GM18502 (cell line): ENCODE measurements around the gene HVCN1.

Experiments used
- ATAC-seq: cut with Tn5 transposase; IDR thresholded peaks from one replicate; pipeline ENCODE4 v1.9.1; 2021; ENCODE audit warnings: mild to moderate bottlenecking; ENCODE audit not compliant: unreplicated experiment, poor library complexity

Gene HVCN1

DNA sequence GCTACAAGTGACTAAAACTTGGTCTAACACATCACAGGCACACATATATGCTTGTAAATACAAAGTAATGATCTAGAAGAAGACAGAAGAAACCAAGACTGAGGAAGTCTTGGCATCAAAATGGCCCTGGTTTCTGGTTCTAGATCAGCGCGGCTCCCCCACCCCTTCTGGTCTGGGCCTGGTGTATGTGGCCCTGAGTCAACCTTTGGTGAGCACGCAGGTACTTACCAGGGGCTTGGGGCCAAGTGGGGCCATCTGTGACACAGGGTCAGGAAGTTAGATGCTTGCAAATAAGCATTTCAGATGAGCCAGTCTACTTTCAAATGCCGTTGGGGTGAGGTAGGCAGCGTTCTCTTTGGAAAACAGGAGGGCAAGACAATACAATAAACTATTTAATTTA lies 13.2 kb upstream of the HVCN1 start:
- ATAC-seq, result no peak

DNA sequence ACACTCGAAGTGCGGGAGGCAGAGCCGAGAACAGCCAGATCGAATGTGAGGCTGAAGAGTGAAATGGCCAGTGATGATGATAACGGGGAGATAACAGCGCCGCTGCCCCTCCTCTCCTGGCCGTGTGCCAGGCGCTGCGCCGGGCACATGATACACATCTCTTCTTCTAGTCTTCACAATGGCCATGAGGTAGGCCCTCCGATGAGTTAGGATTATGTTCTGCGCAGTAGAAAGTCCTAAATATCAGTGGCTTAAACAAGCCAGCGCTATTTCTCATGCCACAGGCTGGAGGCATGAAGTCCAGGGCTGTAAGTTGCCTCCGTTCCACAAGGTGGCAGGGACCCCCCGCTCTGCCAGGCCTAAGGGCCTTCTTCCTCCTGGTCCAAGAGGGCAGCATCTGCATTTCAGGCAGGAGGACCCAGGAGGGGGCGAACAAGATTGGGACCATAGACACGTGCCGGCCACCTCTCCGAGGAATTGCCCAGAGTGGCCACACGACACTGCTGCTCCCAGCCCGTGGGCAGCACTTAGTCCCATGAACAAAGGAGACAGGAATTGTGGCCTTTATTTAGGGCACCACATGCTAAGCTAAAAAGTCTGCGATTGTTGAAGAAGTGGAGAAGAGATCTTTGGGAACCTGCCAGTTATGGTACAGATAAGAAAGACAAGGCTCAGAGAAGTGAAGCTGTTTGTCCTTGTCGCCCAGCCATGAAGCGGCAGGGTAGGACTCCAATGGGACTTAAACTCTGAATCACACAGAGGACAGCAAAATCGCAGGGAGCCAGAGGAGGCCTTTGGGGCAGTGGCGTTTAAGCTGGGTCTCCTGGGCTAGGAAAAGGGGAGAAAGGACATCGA lies 10.9 kb upstream of the HVCN1 start:
- ATAC-seq, result no peak

DNA sequence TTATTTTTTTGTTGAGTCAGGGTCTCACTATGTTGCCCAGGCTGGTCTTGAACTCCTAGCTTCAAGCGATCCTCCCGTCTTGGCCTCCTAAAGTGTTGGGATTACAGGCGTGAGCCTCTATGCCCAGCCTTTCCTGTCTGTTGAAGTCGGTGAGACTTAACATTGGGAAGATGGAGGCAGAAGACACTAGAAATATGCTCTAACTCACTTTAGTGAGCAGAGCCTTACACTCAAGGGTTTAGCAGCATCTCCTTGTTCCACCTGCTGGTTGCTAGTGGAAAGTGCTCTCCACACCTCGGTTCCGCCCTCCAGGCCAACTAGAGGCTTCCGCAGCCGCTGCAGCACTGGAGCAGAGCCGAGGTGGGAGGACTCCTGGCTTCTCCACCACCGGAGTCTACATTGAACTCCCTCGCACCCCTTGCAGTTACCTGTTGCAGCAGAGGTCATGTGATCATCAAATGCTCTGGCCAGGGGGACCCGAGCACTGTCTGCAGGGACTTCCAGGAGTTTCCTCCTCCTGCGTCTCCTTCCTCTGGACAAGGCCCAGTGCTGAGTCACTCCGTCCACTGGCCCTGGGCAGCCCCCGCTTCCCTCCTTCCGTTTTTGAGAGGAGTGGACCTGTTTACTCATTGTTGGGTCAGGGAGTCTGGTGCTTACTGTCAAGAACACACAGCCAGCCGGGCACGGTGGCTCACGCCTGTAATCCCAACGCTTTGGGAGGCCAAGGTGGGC lies 9.4 kb upstream of the HVCN1 start:
- peak; percentile 86 for ATAC-seq

DNA sequence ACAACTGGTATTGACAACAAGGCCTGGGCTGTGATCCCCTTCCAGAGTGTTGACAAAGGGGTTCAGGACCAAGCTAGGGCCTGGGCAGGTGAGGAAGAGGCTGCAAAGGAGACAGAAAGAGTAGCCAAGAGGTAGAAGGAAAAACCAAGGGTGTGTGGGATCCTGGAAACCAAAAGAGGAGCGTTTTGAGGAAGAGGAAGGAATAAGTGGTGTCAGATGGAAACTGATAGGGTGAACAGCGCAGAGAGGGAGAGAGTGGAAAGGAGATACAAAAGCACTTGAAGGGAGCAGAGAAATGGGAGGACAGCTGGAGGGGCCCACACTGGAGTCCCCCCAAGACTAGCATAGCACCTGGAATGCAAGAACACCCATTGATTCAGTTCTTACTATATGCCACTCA lies 8.3 kb upstream of the HVCN1 start:
- no peak for ATAC-seq

DNA sequence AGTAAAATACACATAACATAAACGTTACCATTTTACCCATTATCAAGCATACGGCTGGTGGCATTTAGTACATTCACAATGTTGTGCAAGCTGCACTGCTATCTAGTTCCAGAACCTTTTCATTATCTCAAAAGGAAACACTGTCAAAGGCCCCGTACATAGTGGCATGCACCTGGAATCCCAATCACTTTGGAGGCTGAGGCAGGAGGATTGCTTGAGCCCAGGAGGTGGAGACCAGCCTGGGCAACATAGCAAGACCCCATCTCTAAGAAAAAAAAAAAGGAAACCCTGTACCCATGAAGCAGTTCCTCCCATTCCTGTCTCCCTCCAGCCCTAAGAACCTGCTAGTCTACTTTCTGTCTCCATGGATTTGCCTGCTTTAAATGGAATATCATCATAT lies 7.4 kb upstream of the HVCN1 start:
- no peak for ATAC-seq

DNA sequence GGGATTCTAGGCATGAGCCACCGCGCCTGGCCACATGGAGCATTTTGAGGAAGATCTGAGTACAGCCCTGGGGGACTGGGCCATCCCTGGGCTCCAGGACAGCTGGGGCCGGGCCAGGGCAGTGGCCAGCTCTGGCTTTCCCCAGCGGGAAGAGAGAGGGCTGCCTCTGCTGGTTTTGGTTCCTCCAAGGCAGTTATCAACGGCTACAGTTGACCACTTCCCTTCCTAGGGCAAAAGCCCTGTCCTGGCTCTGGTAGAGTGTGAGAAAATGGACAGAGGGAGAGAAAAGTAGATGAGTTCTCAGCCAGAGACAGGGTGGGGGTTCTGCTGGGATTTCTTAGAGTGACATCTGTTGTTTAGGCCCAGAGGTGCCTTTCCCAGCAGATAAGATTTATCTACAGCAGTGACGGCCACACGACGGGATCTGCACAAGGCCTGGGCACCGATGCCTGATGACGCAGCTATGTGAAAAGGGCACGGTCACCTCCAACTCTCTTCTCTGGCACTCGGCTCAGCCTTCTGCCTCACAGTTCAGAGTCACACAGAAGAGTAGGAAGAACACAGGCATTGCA lies 5.5 kb upstream of the HVCN1 start:
- ATAC-seq, result no peak

DNA sequence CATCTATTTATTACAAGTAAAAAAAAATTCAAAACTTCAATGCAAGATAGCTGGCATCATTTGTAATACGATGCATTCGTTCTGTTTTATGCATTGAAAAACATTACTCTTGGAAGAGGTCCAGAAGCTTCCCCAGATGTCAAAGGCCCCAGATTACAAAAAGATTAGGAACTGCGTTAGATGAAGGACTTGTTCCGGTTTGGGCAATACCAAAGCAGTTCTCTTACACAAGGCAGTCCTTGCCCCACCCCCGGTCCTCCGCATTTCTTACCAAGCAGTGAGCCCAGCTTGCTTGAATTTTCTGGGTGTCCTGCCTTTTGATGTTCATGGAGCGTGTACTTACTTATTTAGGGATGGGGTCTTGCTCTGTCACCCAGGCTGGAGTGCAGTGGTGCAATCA lies 4.8 kb upstream of the HVCN1 start:
- no peak for ATAC-seq

DNA sequence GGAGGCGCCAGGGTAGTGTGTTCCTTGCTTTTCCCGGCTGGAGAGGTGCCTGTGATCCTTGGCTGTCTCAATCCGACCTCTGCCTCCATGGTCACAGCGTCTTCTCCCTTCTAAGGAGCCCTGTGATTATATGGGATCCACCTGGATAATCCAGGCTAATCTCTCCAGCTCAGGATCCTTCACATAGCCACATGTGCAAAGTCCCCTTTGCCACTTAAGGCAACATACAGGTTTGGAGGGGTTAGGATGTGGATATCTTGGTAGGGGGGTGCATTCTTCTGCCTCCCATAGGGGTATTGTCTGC lies 1.2 kb upstream of the HVCN1 start:
- no peak for ATAC-seq

DNA sequence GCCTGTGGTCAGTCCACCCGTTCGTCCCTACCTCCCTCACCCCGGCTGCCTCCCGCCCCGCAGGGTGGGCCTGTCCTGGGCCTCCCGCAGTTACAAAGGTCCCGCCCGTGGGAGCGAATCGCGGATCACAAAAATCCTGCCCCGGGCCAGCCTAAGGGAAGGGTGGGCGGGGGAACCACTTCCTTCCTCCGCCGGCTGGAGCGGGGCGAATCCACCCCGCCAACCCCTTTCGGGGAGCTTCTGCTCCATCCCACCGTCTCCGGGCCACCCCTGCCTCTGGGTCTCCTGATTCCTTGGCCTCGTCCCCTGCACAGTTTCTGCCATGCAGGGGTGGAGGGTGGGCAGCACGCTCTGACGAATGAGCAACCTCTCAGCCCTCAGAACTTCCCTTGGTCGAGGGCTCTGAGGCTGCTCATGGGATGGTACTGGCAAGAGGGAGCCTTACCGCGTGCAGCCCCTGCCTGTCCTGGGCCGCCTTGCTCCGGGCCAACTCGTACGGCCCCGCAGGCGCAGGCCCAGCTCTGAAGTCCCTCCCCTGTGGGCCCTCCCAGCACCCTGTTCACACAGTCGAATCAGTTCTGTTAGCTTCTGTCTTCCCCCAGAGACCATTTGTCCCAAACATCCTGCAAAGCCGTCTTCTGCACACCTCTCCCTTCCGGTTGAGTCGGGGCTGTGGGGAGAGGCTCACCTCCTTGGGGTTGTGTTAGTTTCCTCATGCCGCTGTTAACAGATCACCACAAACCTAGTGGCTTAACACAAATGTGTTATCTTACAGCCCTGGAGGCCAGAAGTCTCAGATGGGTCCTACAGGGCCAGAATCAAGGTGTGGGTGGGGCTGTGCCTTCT lies 589 bp upstream of the HVCN1 start:
- ATAC-seq, result peak; percentile 61

DNA sequence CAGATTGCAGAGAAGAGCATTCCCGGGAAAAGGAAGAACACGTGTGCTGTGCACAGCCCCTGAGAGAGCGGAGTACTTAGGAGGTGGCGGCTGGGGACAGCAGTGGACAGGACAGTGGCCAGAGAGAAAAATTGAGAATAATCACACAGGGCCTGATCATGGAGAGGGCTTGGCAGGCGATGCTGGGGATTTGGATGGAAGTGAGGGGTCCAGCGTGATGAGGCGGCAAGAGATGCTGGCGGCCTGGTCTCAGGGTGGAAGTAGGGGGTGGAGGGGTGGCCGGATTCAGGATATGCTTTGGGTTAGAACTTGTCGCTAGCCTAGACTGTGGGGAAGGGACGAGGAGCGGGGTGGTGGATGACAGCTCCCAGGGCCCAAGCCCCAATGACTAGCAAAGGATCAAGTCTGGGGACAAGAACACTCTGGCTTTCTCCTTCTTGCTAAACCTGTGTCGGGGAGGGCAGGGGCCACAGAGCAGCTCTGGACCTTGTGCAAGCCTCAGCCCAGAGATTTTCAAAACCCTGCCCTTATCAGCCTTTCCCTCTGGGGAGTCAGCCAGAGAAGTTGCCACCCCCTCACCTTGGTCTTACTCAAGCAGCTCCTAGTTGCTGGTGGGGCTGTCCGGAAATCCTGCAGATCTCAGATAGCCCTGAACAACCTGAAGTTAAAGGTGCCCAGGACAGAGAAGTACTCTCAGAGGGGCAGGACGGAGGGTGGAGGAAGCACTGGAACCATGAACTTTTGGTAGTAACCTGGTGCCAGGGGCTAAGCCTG lies 1.3 kb downstream of the HVCN1 start:
- ATAC-seq, result no peak

DNA sequence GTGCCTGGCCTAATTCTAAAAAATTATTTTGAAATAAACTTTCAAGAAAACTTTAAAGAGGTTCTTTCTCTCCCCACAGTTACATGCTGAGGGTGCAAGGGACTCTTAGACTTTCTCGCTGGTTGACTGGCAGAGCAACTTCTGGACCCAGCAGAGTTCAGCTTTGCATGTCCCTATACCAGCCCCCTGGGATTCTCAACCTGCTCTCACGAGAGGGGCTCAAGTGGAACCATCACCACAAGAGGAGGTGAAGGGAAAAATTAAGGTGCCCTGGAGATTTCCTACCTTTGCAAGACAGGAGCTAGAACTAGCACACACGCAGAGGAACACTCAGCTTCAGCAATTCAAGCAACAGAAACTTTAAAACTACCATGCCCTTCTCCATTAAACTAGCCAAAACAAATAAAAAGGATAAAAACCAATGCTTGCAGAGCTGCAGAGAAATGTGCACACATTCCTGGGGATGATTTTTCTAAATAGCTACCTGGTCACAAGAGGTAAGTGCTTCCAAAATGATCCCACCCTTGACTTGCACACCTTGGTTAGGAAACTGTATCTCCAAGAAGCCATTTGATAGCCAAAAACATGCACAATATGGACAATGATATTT lies 2.5 kb downstream of the HVCN1 start:
- ATAC-seq, result no peak

DNA sequence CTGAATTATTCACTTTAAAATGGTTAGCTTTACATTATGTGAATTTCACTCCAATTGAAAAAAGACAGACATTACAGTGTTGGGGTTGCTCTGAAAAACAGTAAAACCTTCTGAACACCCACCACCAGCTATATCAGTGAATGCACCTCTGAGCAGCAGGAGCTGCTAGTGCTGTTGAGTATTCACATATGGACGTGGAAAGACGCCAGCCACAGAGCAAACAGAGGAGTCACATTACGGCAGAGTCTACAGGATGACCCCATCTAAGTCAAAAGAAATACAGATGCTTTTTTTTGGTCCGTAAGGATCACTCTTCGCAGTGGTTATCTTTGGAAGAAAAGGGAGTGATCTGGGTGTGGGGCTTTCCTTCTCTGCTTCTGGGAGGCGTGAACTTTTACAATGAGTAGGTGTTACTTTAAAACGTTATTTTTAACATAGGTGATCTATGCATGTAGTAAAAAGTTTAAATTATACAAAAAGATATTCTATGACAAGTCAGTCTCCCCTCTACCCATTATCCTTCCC lies 4.5 kb downstream of the HVCN1 start:
- ATAC-seq, result no peak

DNA sequence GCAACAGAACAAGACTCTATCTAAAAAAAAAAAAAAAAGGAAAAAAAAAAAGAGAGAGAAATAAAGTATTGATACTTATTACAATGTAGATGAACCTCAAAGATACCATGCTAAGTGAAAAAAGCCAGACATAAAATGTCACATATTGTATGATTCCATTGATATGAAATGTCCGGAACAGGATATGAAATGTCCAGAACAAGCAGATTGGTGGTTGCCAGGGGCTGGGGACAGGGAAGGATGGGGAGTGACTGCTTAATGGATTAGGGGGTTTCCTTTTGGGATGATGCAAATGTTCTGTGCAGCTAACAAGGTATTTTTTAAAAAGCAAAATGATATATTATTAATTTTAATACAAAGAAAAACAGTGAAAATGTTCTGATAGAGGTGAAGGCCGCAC lies 5.0 kb downstream of the HVCN1 start:
- ATAC-seq, result no peak

DNA sequence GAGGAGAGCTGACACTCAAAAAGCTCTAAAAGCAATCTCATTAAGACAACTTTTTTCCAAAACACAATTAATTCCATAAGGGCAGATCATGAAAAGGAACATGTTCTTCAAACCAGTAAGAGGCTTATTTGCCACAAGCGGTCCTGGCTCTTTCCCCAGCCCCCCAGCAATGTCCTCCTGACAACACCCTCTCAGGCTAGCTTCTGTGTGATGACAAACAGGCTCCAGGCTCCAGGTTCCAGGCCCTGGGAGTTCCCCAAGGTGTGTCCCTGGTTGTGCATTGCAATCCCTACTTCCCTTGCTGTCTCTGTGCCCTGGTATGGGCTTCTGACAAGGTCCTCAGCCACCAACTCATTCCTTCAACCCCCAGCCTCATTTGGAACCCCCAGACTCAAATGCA lies 8.9 kb downstream of the HVCN1 start:
- no peak for ATAC-seq

DNA sequence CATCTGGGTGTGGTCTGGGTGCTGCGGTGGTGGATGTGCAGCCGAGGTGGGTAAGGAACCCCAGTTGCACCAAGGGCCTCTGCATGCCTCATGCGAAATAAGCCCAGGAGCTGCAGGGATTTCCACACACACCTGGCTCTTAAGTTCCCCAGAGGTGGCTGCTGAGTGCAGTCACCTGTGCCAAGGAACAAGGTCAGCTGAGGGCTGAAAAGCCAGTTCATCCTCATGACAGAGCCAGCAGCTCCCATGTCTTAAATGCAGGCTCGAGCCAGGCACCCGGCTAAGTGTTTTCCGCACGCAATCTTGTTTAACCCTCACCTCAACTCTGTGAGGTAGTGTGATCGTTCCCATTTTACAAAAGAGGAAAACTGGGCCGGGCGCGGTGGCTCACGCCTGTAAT lies 9.7 kb downstream of the HVCN1 start:
- no peak for ATAC-seq

DNA sequence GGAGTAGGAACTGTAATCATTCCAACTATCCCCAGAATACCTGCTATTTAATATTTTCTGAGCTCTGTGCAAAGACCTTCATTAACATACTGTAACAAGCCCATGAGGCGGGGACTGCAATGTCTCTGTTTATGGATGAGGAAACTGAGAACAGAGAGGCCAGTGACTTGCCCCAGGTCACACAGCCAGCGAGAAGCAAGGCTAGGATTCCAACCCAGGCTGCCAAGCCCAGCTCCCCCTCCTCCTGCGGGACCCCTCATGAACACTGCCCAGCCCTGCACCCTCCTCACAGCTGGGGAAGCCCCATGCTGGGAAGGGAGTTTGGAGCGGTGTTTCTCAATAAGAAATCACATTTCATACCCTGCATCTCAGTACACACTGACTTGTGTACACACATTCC lies 10.9 kb downstream of the HVCN1 start:
- ATAC-seq, result peak; percentile 16

DNA sequence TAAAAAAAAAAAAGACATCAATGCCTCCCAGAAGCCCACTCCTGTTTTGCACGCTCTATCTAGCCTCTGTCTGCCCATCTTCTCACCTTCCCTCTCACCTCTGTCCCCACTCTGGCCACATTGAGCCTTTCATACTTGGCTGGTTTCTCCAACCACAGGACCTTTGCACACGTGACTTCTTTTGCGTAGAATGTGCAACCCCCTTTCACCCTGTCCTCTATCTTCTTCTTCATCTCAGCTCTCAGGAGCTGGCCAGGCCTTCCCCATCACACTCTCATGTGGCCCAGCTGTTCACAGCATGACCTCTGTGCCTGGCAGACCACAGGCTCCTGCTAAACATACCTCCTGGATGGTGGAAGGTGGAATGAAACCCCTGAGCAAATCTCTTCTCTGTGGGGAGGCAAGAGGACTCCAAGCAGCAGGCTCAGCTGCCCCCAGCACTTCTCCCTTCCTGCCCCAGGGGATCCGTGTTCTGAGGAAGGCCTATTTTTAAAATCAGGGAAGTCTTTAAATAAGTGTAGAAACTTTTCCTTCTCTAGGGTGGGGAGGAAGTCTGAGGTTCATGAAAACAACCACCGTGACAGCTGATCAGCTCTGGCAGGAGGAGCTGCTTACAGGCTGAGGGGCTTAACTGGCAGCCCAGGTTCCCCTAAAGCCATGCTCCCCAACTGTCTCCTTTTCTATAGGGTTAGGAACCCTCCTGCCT lies 11.6 kb downstream of the HVCN1 start:
- peak; percentile 79 for ATAC-seq

DNA sequence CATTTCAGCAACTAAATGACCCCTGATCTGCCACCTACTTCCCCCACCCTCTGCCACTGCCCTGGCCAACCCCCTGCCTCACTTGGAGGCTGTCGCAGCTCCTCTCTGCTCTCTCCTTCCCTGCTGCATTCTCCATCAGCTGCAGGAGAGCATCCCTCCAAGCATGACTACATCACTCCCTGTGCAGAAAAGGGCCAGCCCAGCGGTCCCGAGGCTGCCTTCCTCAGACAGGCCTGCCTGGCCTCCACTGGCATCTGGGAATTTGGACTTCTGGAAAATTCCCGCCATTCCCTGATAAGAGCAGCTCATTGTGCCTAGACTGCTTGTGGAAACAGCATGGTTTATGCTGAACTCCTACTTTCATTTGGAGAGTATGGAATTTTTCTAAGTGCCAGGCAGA lies 12.7 kb downstream of the HVCN1 start:
- no peak for ATAC-seq

DNA sequence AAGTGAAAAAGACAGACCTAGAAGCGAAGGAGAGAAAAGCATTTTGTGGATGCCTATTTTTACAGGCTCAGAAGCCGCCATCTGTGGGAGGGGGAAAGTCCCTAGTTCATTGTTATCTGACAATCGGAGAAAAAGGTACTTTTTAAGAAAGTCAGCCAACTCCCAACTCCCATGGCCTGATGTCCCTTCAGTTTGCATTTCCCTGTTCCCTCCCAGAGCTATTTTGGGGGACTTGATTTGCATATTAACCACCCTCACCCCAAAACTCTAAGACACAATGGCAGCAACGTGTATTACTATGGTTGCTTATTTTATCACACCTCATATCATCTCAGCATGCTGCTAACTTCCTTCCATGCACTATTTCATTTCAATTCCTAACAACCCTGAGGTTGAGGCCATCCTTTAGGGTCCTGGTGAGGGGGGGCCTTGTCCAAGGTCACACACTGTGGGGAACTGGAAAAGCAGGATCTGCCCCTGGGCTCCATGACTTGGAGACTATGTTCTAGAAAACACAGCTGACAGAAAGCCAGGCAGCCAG lies 18.7 kb downstream of the HVCN1 start:
- peak; percentile 63 for ATAC-seq
